Liver (tissue), 9 donors: Measurements from ENCODE around the gene CA5A. TPM values are rescaled to one million over a fixed set of nuclear protein-coding genes. Genes with fewer than 3 reads are reported as not detected.

Source experiments
- DNase-seq: peaks from one replicate; pipeline ENCODE4 v3.0.0-alpha.2; 2017; ENCODE audit warnings: low spot score
- H3K27ac ChIP-seq, 2 donors: one replicate each; pipeline ENCODE4 v1.7.0; 2013; ENCODE audit warnings: inconsistent platforms in 2 of 2, low read length in 2 of 2, control low read depth in 1 of 2, low read depth in 1 of 2, mild to moderate bottlenecking in 1 of 2
- H3K27me3 ChIP-seq, 4 donors: one replicate each; pipeline versions ENCODE4 v1.6.1 to v1.7.0; 2013; ENCODE audit warnings: low read length in 3 of 4, inconsistent platforms in 1 of 4, mild to moderate bottlenecking in 1 of 4, moderate library complexity in 1 of 4; ENCODE audit not compliant: control insufficient read depth in 4 of 4, insufficient read depth in 4 of 4
- H3K36me3 ChIP-seq, 4 donors: one replicate each; pipeline versions ENCODE4 v1.6.1 to v1.7.0; 2013; ENCODE audit warnings: low read length in 3 of 4, mild to moderate bottlenecking in 3 of 4, low read depth in 1 of 4, moderate library complexity in 1 of 4; ENCODE audit not compliant: control insufficient read depth in 4 of 4, insufficient read depth in 3 of 4
- H3K4me1 ChIP-seq, 4 donors: one replicate each; pipeline versions ENCODE4 v1.6.1 to v1.7.0; 2013; ENCODE audit warnings: low read length in 3 of 4, mild to moderate bottlenecking in 3 of 4, moderate library complexity in 1 of 4; ENCODE audit not compliant: control insufficient read depth in 4 of 4, insufficient read depth in 4 of 4
- H3K4me3 ChIP-seq, 3 donors: one replicate each; pipeline versions ENCODE4 v1.6.1 to v1.7.0; 2013; ENCODE audit warnings: low read length in 3 of 3, control low read depth in 1 of 3, low read depth in 1 of 3, mild to moderate bottlenecking in 1 of 3
- H3K9ac ChIP-seq, 2 donors: one replicate each; pipeline ENCODE4 v1.7.0; 2013; ENCODE audit warnings: low read length in 2 of 2, mild to moderate bottlenecking in 2 of 2, moderate library complexity in 2 of 2, control low read depth in 1 of 2, low read depth in 1 of 2
- H3K9me3 ChIP-seq, 4 donors: one replicate each; pipeline versions ENCODE4 v1.6.1 to v1.7.0; 2013; ENCODE audit warnings: low read length in 3 of 4; ENCODE audit not compliant: control insufficient read depth in 4 of 4
- FOXA1 ChIP-seq: IDR thresholded peaks from 2 replicates; pipeline ENCODE4 v1.6.1; 2016; ENCODE audit warnings: antibody characterized with exemption
- FOXA2 ChIP-seq: IDR thresholded peaks from 2 replicates; pipeline ENCODE4 v1.6.1; 2016; ENCODE audit warnings: antibody characterized with exemption
- GABPA ChIP-seq, 2 donors: IDR thresholded peaks in 1 of 2; conservative IDR thresholded peaks in 1 of 2; 2 replicates each; pipeline ENCODE4 v1.6.1; 2016; ENCODE audit warnings: antibody characterized with exemption in 2 of 2, mild to moderate bottlenecking in 1 of 2, moderate library complexity in 1 of 2
- HNF4A ChIP-seq, 2 donors: conservative IDR thresholded peaks; 2 replicates each; pipeline ENCODE4 v1.6.1; 2016; ENCODE audit warnings: antibody characterized with exemption in 2 of 2, mild to moderate bottlenecking in 2 of 2
- JUND ChIP-seq, 2 donors: IDR thresholded peaks; 2 replicates each; pipeline ENCODE4 v1.6.1; 2016; ENCODE audit warnings: antibody characterized with exemption in 2 of 2
- RAD21 ChIP-seq, 2 donors: IDR thresholded peaks; 2 replicates each; pipeline ENCODE4 v1.6.1; 2016; ENCODE audit warnings: antibody characterized with exemption in 2 of 2, mild to moderate bottlenecking in 2 of 2
- RXRA ChIP-seq, 2 donors: IDR thresholded peaks; 2 replicates each; pipeline ENCODE4 v1.6.1; 2017 to 2018; ENCODE audit warnings: antibody characterized with exemption in 2 of 2, mild to moderate bottlenecking in 1 of 2
- TAF1 ChIP-seq: conservative IDR thresholded peaks from 2 replicates; pipeline ENCODE4 v1.6.1; 2016; ENCODE audit warnings: antibody characterized with exemption, mild to moderate bottlenecking
- YY1 ChIP-seq: IDR thresholded peaks from 2 replicates; pipeline ENCODE4 v1.6.1; 2016; ENCODE audit warnings: antibody characterized with exemption, mild to moderate bottlenecking
- WGBS: extraction: QIAGEN DNeasy Blood & Tissue Kit; methylation state at CpG from one replicate; pipeline ENCODE4 v1.1.7; 2013; 5-methylcytosine and 5-hydroxymethylcytosine counted together
- polyA plus RNA-seq, 2 donors: library from polyadenylated mRNA; stranded (reverse) in 1 of 2; unstranded in 1 of 2; fragments of 200-250 nt in 1 of 2; fragments of >200 nt in 1 of 2; fragmentation: Nextera tagmentation in 1 of 2; extraction: Ambion mirVana in 1 of 2; gene quantifications; one replicate each; pipeline versions ENCODE4 v1.2.1 to v1.2.3, GENCODE V29; 2013 to 2015
- total RNA-seq, 2 donors: library from RNA; depleted of rRNA; stranded (reverse); fragments of >200 nt; gene quantifications; one replicate each; pipeline ENCODE4 v1.2.3, GENCODE V29; 2014
- TF ChIP-seq, protein P1 (sequence below): IDR thresholded peaks from 2 replicates; pipeline ENCODE4 v1.6.1; 2016; ENCODE audit warnings: antibody characterized with exemption
- TF ChIP-seq, protein P2 (sequence below): IDR thresholded peaks from 2 replicates; pipeline ENCODE4 v1.6.1; 2016; ENCODE audit warnings: antibody characterized with exemption
- TF ChIP-seq, protein P3 (sequence below): fragments of 150-350 bp; IDR thresholded peaks from 2 replicates; pipeline ENCODE4 v1.5.1; 2017; ENCODE audit warnings: improper control_type of control experiment, low read depth, low read length; ENCODE audit not compliant: missing input control
- donor health status: healthy.
- donor health status: healthy.
- donor health status: healthy.
- donor health status: healthy.
- donor health status: healthy.

Gene CA5A
- total and polyA plus RNA-seq, 4 donors: 12.3 to 66.8 (median 33.6) TPM

DNA sequence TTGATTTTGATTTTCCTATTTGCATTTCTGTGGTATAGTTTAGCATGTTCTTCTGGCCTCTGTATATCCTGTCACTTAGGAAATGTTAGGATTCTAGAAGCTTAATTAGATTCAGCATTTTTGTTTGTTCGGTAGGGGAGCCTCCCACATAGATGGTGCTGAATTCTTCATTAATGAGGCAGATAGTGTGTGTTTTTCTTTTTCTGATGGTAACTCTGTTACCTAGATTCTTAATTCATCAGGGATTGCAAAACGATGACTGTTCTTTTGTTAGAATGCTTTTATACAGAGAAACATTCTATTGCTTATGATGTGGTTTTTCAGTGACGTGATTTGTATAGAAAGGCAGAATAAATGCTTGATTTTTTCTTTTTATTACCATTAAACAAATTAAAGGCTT is 33.9 kb upstream of the CA5A start (continued):
- no peak for TF ChIP-seq TAF1
- TF ChIP-seq, protein P1, sequence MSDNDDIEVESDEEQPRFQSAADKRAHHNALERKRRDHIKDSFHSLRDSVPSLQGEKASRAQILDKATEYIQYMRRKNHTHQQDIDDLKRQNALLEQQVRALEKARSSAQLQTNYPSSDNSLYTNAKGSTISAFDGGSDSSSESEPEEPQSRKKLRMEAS: no peak
- no peak for TF ChIP-seq FOXA2
- no peak for TF ChIP-seq FOXA1

DNA sequence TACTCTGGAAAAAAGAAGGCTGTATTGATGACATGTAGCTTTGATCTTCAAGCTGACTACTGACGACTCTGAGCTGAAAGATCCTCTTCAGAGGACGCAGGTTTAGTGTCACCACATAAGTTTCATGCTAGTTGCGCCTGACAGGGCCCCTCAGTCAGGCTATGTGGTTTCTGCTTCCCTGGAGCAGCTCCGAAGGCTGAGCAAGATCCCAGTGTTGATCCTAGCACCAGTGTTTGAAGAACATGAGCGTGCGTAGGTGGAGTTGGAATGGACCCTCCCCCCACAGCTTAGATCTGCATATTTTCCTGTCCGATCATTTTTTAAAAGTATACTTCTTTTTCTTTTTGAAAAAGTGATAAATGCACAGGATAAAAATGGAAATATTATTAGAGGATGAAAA is 32.2 kb upstream of the CA5A start:
- Histone ChIP-seq H3K27me3 (no peaks in the 10 kb centered on the region), H3K9me3 (peaks cover 2 to 6% (median 4%) of the 10 kb centered on the region in 4 donors), H3K4me3 (no peak overlapping the region), H3K4me1 (peaks cover 5 to 17% (median 14%) of the 10 kb centered on the region in 4 donors), H3K36me3 (peaks cover 0 to 3% (median under 1%) of the 10 kb centered on the region in 4 donors), H3K27ac (no peak overlapping the region), H3K9ac (no peak overlapping the region)
- no peak for DNase-seq
- WGBS: 94% methylated on average over 7 of the region's 7 CpGs
- TF ChIP-seq RXRA (IDR thresholded peaks at IDR 0.05) (no peak), GABPA (IDR thresholded peaks at IDR 0.05 in 1 of 2, conservative IDR thresholded peaks at IDR 0.05 in 1 of 2) (no peak), YY1 (no peak), RAD21 (IDR thresholded peaks at IDR 0.05) (no peak), JUND (IDR thresholded peaks at IDR 0.05) (no peak)
- TF ChIP-seq, protein P2, sequence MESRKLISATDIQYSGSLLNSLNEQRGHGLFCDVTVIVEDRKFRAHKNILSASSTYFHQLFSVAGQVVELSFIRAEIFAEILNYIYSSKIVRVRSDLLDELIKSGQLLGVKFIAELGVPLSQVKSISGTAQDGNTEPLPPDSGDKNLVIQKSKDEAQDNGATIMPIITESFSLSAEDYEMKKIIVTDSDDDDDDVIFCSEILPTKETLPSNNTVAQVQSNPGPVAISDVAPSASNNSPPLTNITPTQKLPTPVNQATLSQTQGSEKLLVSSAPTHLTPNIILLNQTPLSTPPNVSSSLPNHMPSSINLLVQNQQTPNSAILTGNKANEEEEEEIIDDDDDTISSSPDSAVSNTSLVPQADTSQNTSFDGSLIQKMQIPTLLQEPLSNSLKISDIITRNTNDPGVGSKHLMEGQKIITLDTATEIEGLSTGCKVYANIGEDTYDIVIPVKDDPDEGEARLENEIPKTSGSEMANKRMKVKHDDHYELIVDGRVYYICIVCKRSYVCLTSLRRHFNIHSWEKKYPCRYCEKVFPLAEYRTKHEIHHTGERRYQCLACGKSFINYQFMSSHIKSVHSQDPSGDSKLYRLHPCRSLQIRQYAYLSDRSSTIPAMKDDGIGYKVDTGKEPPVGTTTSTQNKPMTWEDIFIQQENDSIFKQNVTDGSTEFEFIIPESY: no peak
- TF ChIP-seq, protein P3, sequence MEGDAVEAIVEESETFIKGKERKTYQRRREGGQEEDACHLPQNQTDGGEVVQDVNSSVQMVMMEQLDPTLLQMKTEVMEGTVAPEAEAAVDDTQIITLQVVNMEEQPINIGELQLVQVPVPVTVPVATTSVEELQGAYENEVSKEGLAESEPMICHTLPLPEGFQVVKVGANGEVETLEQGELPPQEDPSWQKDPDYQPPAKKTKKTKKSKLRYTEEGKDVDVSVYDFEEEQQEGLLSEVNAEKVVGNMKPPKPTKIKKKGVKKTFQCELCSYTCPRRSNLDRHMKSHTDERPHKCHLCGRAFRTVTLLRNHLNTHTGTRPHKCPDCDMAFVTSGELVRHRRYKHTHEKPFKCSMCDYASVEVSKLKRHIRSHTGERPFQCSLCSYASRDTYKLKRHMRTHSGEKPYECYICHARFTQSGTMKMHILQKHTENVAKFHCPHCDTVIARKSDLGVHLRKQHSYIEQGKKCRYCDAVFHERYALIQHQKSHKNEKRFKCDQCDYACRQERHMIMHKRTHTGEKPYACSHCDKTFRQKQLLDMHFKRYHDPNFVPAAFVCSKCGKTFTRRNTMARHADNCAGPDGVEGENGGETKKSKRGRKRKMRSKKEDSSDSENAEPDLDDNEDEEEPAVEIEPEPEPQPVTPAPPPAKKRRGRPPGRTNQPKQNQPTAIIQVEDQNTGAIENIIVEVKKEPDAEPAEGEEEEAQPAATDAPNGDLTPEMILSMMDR: no peak

DNA sequence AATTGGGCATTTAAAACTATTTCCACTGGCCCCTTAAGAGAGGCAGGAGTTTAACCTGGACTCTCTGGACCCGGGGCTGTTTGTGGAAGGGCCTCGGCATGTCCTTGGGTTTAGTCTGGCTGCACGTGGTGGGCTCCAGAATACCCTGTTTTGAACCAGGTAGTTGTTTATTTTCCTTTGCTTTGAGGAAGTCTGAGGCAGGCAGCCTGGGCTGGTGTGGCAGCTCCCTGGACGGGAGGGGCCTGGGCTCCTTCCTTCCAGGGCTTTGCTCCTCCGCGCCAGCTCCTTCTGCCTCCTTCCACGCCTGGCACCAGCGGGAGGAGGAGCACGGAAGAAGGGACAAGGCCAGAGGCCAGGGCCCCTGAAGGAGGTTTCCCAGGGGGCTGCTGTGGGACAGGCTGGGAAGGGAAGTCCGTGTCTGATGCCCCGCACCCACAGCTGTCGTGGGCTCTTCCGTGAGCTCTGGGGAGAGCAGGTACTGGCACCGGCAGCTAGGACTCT is 30.4 kb upstream of the CA5A start:
- Histone ChIP-seq H3K36me3 (peaks cover 0 to 3% (median under 1%) of the 10 kb centered on the region in 4 donors), H3K9ac (peak overlapping the region; percentile 31 to 48), H3K4me1 (peaks cover 5 to 17% (median 14%) of the 10 kb centered on the region in 4 donors), H3K27me3 (no peaks in the 10 kb centered on the region), H3K4me3 (no peak overlapping the region), H3K9me3 (peaks cover 2 to 4% (median 3%) of the 10 kb centered on the region in 4 donors), H3K27ac (peak overlapping the region; percentile 36 to 56)
- WGBS: 39% methylated on average over 14 of the region's 14 CpGs
- TF ChIP-seq, protein P2: no peak
- peak; percentile 36 to 58 for TF ChIP-seq HNF4A (conservative IDR thresholded peaks at IDR 0.05)
- DNase-seq: no peak
